ENCODE data around the gene LGALS9C. TPM values are rescaled to one million over a fixed set of nuclear protein-coding genes. Genes with fewer than 3 reads are reported as not detected.
"Not testable (repeated sequence)": the region's sequence is repeated elsewhere in the genome, so short reads cannot be mapped to it uniquely, and the experiment has no call there.

LGALS9C gene
- total and polyA plus RNA-seq, 2 of the 4 experiments (the other 2 are of a cell fraction) = not detected

DNA sequence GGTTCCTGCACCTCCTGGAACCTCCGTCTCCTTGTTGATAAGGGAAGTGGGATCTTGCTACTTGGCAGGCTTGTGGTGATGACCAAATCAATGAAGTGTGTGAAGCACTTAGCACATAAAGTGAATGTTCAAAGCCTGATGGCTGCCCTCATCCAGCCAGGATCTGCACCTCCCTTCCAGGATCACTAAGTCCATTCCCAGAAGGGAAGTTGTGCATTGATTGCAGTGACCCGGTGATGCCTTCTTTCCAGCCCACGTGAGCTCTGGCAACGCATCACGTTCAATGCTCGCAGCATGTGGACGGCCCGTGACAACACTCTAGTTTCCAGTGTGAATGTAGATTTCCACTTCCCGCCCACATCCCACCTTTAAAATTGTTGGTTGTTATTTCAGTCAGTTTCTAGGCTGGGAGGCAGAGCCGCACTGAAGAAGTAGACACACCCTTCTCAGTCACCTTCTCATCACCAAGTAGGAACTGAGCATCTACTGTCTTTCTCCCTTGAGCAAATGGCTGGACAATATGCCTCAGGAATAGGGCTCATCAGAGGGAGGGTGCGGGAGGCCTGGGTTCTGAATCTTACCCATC is 6.2 kb upstream of the LGALS9C start:
- H2AK5ac ChIP-seq (ENCODE audit: low read depth, low read length); H2BK20ac ChIP-seq (ENCODE audit: low read depth, low read length); H4K91ac ChIP-seq (ENCODE audit: insufficient read depth, low read depth, low read length); H4K8ac ChIP-seq (ENCODE audit: low read depth in 2 of 2, low read length in 2 of 2); H4K5ac ChIP-seq (ENCODE audit: low read depth, low read length); H3K27me3 ChIP-seq (ENCODE audit: control insufficient read depth, insufficient read depth, low read length); ATAC-seq (ENCODE audit: low read depth); CTCF ChIA-PET; BruUV-seq (replicated peaks); H3K9me1 ChIP-seq (ENCODE audit: insufficient read depth, low read length); intact Hi-C loops (cut with micrococcal nuclease); H2BK5ac ChIP-seq (ENCODE audit: low read depth, low read length, poor library complexity, severe bottlenecking); H3K4ac ChIP-seq (ENCODE audit: low read depth, low read length); H3K4me1 ChIP-seq (ENCODE audit: control insufficient read depth, insufficient read depth, low read length); in situ Hi-C loops (cut with MboI; ENCODE audit: low sequenced_read_pairs); H3K4me3 ChIP-seq (ENCODE audit: insufficient read depth, low read depth, low read length); H3K56ac ChIP-seq (ENCODE audit: extremely low read depth, insufficient read depth, low read length); H3K9ac ChIP-seq (ENCODE audit: low read depth, low read length); H3K79me1 ChIP-seq (ENCODE audit: low read depth in 1 of 2, low read length in 2 of 2); DNase-seq; H3K23ac ChIP-seq (ENCODE audit: low read depth, low read length); H2BK120ac ChIP-seq (ENCODE audit: low read depth, low read length); H2AK9ac ChIP-seq (replicated peaks; ENCODE audit: low read depth, low read length, poor library complexity); H3K9me3 ChIP-seq (ENCODE audit: control insufficient read depth, insufficient read depth, low read length); H4K20me1 ChIP-seq (ENCODE audit: insufficient read depth, low read length); H3K18ac ChIP-seq (ENCODE audit: low read depth, low read length); H3K27ac ChIP-seq (ENCODE audit: insufficient read depth, low read length); H3K36me3 ChIP-seq (ENCODE audit: control insufficient read depth, insufficient read depth, low read length); POLR2A ChIA-PET (ENCODE audit: unreplicated experiment); dilution Hi-C loops (cut with HindIII; ENCODE audit: low sequenced_read_pairs, unreplicated experiment); H2BK15ac ChIP-seq (ENCODE audit: low read depth, low read length); H3K14ac ChIP-seq (replicated peaks; ENCODE audit: low read depth, low read length); H2AFZ ChIP-seq (replicated peaks; ENCODE audit: low read length, poor library complexity); H3K4me2 ChIP-seq (ENCODE audit: low read depth, low read length): not testable (repeated sequence)
- no CpG with 5 or more reads among the region's 11 CpGs for WGBS, 2 experiments (ENCODE audit: extremely low coverage in 2 of 2, insufficient read length in 1 of 2)

DNA sequence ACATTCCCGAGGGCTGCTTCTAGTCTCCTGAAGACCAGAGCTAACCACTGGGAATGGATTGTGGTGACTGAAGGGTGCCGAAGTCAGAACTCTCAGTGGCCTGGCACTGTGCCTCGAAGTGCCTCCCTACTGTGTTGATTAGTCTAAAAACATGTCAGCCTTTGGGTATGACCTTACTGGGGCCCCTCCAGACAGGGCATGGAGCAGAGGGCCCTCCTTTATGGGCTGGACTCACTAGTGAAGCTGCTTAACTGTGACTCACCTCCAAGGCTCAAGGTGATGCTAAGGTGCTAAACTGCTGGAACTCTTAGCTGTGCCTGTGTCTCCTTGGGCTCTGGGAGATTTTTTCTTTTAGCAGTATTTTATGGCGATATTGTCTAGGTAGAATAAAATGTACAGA is 2.6 kb upstream of the LGALS9C start:
- CTCF ChIA-PET; H3K4me3 ChIP-seq (ENCODE audit: insufficient read depth, low read depth, low read length); H3K27me3 ChIP-seq (ENCODE audit: control insufficient read depth, insufficient read depth, low read length); H3K4me2 ChIP-seq (ENCODE audit: low read depth, low read length); POLR2A ChIA-PET (ENCODE audit: unreplicated experiment); H3K4ac ChIP-seq (ENCODE audit: low read depth, low read length); BruUV-seq (replicated peaks); H3K79me1 ChIP-seq (ENCODE audit: low read depth in 1 of 2, low read length in 2 of 2); dilution Hi-C loops (cut with HindIII; ENCODE audit: low sequenced_read_pairs, unreplicated experiment); H2BK120ac ChIP-seq (ENCODE audit: low read depth, low read length); H4K8ac ChIP-seq (ENCODE audit: low read depth in 2 of 2, low read length in 2 of 2); H3K36me3 ChIP-seq (ENCODE audit: control insufficient read depth, insufficient read depth, low read length); H2BK15ac ChIP-seq (ENCODE audit: low read depth, low read length); H4K5ac ChIP-seq (ENCODE audit: low read depth, low read length); H3K23ac ChIP-seq (ENCODE audit: low read depth, low read length); H4K91ac ChIP-seq (ENCODE audit: insufficient read depth, low read depth, low read length); H2AK9ac ChIP-seq (replicated peaks; ENCODE audit: low read depth, low read length, poor library complexity); intact Hi-C loops (cut with micrococcal nuclease); H3K9me3 ChIP-seq (ENCODE audit: control insufficient read depth, insufficient read depth, low read length); H3K4me1 ChIP-seq (ENCODE audit: control insufficient read depth, insufficient read depth, low read length); H3K56ac ChIP-seq (ENCODE audit: extremely low read depth, insufficient read depth, low read length); H3K27ac ChIP-seq (ENCODE audit: insufficient read depth, low read length); H2AK5ac ChIP-seq (ENCODE audit: low read depth, low read length); DNase-seq; H4K20me1 ChIP-seq (ENCODE audit: insufficient read depth, low read length); H2AFZ ChIP-seq (replicated peaks; ENCODE audit: low read length, poor library complexity); H3K18ac ChIP-seq (ENCODE audit: low read depth, low read length); H3K9ac ChIP-seq (ENCODE audit: low read depth, low read length); ATAC-seq (ENCODE audit: low read depth); H3K9me1 ChIP-seq (ENCODE audit: insufficient read depth, low read length); H2BK5ac ChIP-seq (ENCODE audit: low read depth, low read length, poor library complexity, severe bottlenecking); H3K14ac ChIP-seq (replicated peaks; ENCODE audit: low read depth, low read length); in situ Hi-C loops (cut with MboI; ENCODE audit: low sequenced_read_pairs); H2BK20ac ChIP-seq (ENCODE audit: low read depth, low read length): not testable (repeated sequence)
- no CpG with 5 or more reads among the region's 4 CpGs for WGBS, 2 experiments (ENCODE audit: extremely low coverage in 2 of 2, insufficient read length in 1 of 2)

Measured in IMR-90 (cell line).